Vagina (tissue), 2 donors: Measurements from ENCODE around the gene TAS2R38.

Source experiments
- CTCF ChIP-seq, 3 experiments: fragments of 450-650 bp in 2 of 3; fragments of 200-600 bp in 1 of 3; sonication (generic) in 1 of 3; IDR thresholded peaks; one replicate each; pipeline ENCODE4 v1.5.1; 2017 to 2019; ENCODE audit warnings: antibody characterized with exemption in 3 of 3, mild to moderate bottlenecking in 2 of 3, moderate library complexity in 2 of 3
- POLR2AphosphoS5 ChIP-seq, 2 donors: sonication (generic); formaldehyde crosslinking; IDR thresholded peaks; one replicate each; pipeline ENCODE4 v1.9.0; 2017; ENCODE audit warnings: antibody characterized with exemption in 2 of 2, mild to moderate bottlenecking in 2 of 2, low read depth in 1 of 2; ENCODE audit not compliant: insufficient read depth in 1 of 2

DNA sequence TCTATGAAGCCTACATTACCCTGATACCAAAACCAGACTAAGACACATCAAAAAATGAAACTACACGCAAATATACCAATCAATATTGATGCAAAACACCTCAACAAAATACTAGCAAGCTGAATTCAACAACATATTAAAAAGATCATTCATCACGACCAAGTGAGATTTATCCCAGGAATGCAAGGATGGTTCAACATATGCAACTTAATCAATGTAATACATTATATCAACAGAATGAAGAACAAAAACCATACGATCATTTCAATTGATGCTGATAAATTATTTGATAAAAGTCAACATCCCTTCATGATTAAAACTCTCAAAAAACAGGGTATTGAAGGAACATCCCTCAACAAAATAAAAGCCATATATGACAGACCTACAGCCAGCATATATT lies 32.5 kb downstream of the TAS2R38 start:
- TF ChIP-seq CTCF (IDR thresholded peaks at IDR 0.05) (no peak), POLR2AphosphoS5 (IDR thresholded peaks at IDR 0.05; ENCODE audit: insufficient read depth in 1 of 2, low read depth in 1 of 2) (no peak)
